ENCODE measurements around the gene SLIT3. TPM values are rescaled to one million over a fixed set of nuclear protein-coding genes. Genes with fewer than 3 reads are reported as not detected.

SLIT3 gene
- total and polyA plus RNA-seq, 2 donors (not counting 3 experiments of a cell fraction or from before 2014, with no cell fraction given), result 0.90 to 1.0 TPM

GRCh38 chr5:169299663-169300467 lies 1.1 kb downstream of the SLIT3 start:
- H3K4me1 ChIP-seq (ENCODE audit: control insufficient read depth, extremely low read depth, insufficient read depth, low read length), result peaks cover 4% of the 10 kb centered on the region
- no peaks in the 10 kb centered on the region for H3K79me2 ChIP-seq (ENCODE audit: control insufficient read depth, insufficient read depth, low read length)
- H3K9me1 ChIP-seq (replicated peaks; ENCODE audit: control insufficient read depth, extremely low read depth, insufficient read depth, low read length), result no peaks in the 10 kb centered on the region
- ChIA-PET CTCF (no interaction called here), POLR2A (no interaction called here)
- H3K27me3 ChIP-seq (ENCODE audit: control insufficient read depth in 2 of 2, insufficient read depth in 2 of 2, low read length in 2 of 2), result peaks cover 21 to 36% of the 10 kb centered on the region in 2 experiments
- no peaks in the 10 kb centered on the region for H4K20me1 ChIP-seq (replicated peaks; ENCODE audit: control insufficient read depth, extremely low read depth, insufficient read depth, low read length)
- H3K4me2 ChIP-seq (ENCODE audit: insufficient read depth, low read length), result no peak overlapping the region
- FAIRE-seq, result no peak
- no peak overlapping the region for H3K9ac ChIP-seq (replicated peaks; ENCODE audit: extremely low read depth, insufficient read depth, low read length)
- no peaks in the 10 kb centered on the region for H3K9me3 ChIP-seq (replicated peaks; ENCODE audit: control insufficient read depth, insufficient read depth, low read length)
- BruUV-seq (replicated peaks), result no TSS peak
- no peak overlapping the region for H2AFZ ChIP-seq (ENCODE audit: low read depth, low read length)
- H3K4me3 ChIP-seq (replicated peaks in 1 of 3; ENCODE audit: insufficient read depth in 1 of 3, low read depth in 1 of 3, low read length in 3 of 3), result no peak overlapping the region
- H3K27ac ChIP-seq (ENCODE audit: insufficient read depth, low read depth, low read length), result no peak overlapping the region
- dilution Hi-C loops (cut with MboI; ENCODE audit: extremely low pct_ligation_motif_present, low sequenced_read_pairs), result no loop called here
- H3K36me3 ChIP-seq (ENCODE audit: control insufficient read depth in 2 of 2, extremely low read depth in 1 of 2, insufficient read depth in 2 of 2, low read length in 2 of 2), result no peaks in the 10 kb centered on the region
- no peak for DNase-seq (ENCODE audit: low read depth, low spot score)
- TF ChIP-seq POLR2A (IDR thresholded peaks at IDR 0.05; ENCODE audit: low read depth, low read length) (no peak), FOS (IDR thresholded peaks at IDR 0.05; ENCODE audit: borderline replicate concordance, insufficient read depth, low read length) (no peak), GATA2 (IDR thresholded peaks at IDR 0.05; ENCODE audit: insufficient read depth, insufficient read length, low read depth, low read length) (no peak), MYC (IDR thresholded peaks at IDR 0.05; ENCODE audit: low read depth, low read length) (no peak), POLR2AphosphoS5 (IDR thresholded peaks at IDR 0.05; ENCODE audit: insufficient read depth, low read depth, low read length) (no peak), JUN (IDR thresholded peaks at IDR 0.05; ENCODE audit: borderline replicate concordance, insufficient read depth, insufficient read length, low read depth) (no peak)
- TF ChIP-seq, protein P1, sequence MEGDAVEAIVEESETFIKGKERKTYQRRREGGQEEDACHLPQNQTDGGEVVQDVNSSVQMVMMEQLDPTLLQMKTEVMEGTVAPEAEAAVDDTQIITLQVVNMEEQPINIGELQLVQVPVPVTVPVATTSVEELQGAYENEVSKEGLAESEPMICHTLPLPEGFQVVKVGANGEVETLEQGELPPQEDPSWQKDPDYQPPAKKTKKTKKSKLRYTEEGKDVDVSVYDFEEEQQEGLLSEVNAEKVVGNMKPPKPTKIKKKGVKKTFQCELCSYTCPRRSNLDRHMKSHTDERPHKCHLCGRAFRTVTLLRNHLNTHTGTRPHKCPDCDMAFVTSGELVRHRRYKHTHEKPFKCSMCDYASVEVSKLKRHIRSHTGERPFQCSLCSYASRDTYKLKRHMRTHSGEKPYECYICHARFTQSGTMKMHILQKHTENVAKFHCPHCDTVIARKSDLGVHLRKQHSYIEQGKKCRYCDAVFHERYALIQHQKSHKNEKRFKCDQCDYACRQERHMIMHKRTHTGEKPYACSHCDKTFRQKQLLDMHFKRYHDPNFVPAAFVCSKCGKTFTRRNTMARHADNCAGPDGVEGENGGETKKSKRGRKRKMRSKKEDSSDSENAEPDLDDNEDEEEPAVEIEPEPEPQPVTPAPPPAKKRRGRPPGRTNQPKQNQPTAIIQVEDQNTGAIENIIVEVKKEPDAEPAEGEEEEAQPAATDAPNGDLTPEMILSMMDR (IDR thresholded peaks at IDR 0.05; ENCODE audit: extremely low read depth in 1 of 2, insufficient read depth in 1 of 2, low read depth in 1 of 2, low read length in 2 of 2), result no peak
- intact Hi-C loops (cut with micrococcal nuclease), result loop anchor here (2.0 to 5.0 kb wide), 3 partner anchors 51 to 917 kb away; no protein-coding TSS in a partner anchor
